ENCODE data around the gene CSE1L.
"Not testable (repeated sequence)": the region's sequence is repeated elsewhere in the genome, so short reads cannot be mapped to it uniquely, and the experiment has no call there.

CSE1L gene

DNA sequence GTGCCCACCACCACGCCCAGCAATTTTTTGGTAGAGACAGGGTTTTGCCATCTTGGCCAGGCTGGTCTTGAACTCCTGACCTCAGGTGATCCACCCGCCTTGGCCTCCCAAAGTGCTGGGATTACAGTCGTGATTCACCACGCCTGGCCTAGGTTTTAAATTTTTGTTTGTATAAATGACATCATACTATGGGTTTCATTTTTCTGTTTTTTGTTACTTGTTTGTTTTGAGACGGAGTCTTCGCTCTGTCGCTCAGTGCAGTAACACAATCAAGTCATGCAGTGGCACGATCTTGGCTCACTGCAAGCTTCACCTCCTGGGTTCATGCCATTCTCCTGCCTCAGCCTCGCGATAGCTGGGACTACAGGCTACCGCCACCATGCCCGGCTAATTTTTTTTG is 36.2 kb downstream of the CSE1L start:
- DNase-seq, result not testable (repeated sequence)

DNA sequence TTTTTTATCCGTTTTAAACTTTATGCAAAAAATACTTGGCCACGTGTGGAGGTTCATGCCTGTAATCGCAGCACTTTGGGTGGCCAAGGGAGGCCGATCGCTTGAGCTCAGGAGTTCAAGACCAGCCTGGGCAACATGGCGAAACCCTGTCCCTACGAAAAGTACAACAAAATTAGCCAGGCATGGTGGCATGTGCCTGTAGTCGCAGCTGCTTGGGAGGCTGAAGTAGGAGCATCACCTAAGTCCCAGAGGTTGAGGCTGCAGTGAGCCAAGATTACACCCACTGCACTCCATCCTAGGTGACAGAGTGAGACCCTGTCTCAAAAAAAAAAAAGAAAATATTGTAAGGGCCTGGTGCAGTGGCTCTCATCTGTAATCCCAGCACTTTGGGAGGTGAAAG is 45.0 kb downstream of the CSE1L start:
- DNase-seq, result no peak

DNA sequence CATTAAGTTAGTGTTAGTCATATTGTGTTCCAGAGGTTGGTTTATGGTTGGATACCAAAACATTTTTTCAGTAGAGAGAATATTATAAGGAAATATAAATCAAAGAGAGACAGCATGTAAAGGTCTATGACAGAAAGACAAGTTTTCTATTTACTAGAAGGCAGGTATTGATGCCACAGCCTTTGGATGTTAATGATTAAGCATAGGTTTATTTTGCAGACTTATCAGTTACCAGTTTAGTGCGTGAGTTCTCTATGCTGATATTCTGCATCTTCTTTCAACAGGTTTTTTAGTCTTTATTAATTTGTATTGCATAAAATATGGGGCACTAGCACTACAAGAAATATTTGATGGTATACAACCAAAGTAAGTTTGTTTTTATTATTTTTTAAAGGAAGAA is 45.6 kb downstream of the CSE1L start:
- no peak for DNase-seq

GRCh38 chr20:49096203-49096730 is 50.2 kb downstream of the CSE1L start:
- no peak for DNase-seq

- DNase-seq, result no peak
Measured at GRCh38 chr20:49097159-49097558, 51.0 kb downstream of the CSE1L start.

DNA sequence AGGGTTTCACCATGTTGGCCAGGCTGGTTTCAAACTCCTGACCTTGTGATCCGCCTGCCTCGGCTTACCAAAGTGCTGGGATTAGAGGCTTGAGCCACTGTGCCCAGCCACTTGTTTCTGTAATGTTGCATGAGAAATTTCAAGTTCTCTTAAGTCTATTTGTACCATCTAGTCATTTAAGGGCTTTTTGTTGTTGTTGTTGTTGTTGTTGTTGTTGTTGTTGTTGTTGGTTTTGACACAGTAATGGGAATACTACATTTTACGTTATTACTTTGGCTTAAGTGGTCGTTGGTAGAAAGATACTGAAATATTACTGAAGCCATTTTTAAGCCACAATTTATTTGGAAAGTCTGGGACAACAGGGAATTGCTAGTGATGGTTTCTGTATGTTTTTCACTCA is 52.0 kb downstream of the CSE1L start:
- DNase-seq, result no peak

DNA sequence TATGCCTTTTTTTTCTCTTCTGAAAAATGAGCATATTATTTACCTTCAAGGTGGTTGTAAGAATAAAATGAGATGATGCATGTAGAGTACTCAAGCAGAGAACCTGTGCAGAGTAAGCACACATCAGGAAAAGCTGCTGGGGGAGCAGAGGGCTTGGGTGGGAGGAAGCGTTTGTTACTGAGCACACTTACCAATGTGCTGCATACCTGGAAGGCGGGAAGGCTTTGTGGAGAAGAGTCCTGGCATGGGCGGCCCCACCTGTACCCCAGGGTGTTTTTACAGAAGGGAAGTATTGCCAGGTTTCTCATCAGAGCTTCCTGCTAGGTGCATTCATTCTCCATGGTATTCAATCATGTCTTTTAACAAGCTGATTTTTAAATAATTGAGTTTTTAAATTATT is 52.9 kb downstream of the CSE1L start:
- no peak for DNase-seq

- not testable (repeated sequence) for DNase-seq
Measured at GRCh38 chr20:49100292-49100691, 54.2 kb downstream of the CSE1L start.

- DNase-seq, result no peak
Measured at GRCh38 chr20:49100972-49101371, 54.9 kb downstream of the CSE1L start.

DNA sequence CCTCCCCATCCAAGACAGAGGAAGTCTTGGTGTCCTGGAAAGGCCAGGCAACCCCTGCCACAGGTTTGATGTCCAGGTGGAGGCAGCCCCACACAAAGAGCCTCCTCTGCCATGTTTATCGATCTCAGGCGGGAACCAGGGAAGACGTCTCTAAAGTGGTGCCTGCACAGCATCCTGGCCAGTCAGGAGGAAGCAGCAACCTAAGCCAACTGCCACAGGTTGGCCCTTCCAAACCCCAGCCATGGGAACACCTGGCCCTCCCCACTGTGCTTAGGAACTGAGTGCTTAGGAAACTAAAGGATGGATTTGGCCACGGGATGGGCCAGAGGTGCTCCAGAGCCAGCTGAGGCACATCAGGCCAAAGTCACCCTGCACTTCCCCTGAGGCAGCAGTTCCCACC is 56.9 kb downstream of the CSE1L start:
- DNase-seq, result no peak

GRCh38 chr20:49103647-49104364 is 57.7 kb downstream of the CSE1L start:
- DNase-seq, result no peak

- DNase-seq, result no peak
Measured at GRCh38 chr20:49104365-49104648, 58.2 kb downstream of the CSE1L start.

GRCh38 chr20:49104979-49105547 is 59.0 kb downstream of the CSE1L start:
- not testable (repeated sequence) for DNase-seq

DNA sequence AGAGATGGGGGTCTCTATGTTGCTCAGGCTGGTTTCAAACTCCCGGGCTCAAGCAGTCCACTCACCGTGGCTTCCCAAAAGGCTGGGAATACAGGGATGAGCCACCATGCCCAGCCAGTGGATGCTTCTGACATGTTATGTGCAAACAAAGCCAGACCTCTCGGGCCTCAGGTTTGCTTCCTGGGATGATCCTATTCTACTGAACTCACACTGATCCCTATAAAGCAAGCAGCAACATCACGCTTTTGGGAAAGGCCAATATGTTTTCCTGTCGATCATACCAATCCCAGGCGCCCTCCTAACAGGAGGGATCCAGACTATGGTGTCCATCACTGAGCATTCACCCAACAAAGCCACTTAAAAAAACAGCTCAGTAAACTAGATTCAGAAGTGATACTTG is 60.2 kb downstream of the CSE1L start:
- no peak for DNase-seq

DNA sequence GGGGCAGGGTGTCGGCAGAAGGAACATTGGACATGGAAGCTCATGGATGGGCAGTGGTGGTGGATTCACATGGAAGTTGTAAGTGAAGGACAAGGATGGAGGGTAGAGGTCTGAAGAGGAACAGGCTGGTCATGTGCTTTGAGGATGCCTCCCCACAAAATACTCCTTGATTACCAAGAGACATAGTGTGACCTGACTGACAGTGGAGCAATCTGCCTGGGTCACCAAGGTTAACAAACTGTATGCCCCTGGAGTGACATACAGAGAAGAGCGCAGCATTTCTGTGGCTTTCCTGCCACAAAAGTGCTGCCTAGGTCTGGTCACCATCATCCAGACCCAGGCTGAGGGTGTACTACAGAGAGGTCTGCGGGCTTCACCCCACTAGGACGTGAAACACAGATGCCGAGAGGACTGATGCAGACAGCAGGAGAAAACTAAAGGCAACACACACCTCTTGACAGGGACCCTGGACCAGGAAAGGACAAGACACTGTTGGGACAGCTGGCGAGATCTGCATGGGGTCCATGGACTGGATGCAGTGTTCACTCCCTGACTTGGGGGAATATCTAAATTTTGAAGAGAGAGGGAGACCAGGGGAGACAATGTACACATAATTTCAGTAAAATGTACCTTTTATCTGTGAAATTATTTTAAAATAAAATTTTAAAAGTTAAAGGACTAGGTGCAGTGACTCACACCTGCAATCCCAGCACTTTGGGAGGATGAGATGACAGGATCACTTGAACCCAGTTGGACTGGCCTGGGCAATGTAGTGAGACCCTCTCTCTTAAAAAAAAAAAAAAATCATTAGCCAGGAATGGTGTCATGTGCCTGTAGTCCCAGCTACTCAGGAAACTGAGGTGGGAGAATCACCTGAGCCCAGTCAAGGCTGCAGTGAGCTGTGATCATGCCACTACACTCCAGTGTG is 64.9 kb downstream of the CSE1L start:
- no peak for DNase-seq

DNA sequence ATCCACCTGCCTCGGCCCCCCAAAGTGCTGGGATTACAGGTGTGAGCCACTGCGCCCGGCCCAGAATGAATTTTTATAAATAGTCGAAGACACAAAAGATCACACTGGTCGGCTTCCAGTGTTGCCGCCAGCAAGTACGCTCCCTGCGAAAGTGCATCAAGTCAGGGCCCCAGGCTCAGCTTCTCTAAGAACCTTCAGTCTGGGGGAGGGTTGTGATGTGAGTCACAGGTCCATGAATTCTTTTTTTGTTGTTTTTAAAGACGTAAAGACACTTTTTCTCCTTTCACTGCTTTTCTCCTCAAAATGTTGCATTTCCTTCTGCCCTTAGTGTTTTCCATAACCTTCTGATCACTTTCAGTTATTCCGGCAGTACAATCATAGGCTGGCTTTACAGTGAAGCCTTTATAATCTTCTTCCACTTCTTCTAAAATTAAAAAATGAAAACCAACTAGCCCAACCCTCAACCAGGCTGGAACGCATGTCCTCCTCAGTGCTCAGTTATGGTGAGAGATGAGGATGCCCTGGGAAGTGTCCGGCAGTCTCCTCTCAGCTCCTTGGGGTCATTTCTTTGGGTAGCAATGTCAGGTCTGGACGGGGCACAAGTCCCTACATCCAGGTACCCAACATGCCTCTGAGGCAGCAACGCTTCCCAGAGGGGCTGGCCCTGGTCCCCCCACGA is 66.6 kb downstream of the CSE1L start:
- DNase-seq, result no peak

- DNase-seq, result no peak
Measured at GRCh38 chr20:49115564-49115963, 69.5 kb downstream of the CSE1L start.

DNA sequence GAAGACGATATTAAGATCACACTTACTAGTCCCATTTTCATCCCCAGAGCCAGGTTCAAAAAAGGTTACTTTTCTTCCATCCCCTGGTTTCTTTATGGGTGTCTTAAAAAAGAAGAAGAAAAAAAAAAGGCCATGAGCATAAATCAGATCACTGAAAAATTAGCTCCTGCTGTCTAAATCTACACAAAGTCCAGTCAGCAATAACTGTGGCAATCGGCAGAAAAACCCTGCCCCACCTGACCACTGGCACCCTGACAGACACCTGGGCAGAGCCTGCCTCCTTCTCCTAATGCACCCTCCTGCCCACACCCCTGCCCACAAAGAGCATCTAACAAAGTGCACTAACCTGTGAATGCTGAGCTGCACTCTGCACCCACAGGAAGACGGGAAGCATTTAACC is 72.2 kb downstream of the CSE1L start:
- DNase-seq, result no peak

- DNase-seq, result no peak
Measured at GRCh38 chr20:49119988-49120387, 73.9 kb downstream of the CSE1L start.

- no peak for DNase-seq
Measured at GRCh38 chr20:49122920-49123319, 76.8 kb downstream of the CSE1L start.

GRCh38 chr20:49123982-49124381 is 77.9 kb downstream of the CSE1L start:
- DNase-seq, result no peak

DNA sequence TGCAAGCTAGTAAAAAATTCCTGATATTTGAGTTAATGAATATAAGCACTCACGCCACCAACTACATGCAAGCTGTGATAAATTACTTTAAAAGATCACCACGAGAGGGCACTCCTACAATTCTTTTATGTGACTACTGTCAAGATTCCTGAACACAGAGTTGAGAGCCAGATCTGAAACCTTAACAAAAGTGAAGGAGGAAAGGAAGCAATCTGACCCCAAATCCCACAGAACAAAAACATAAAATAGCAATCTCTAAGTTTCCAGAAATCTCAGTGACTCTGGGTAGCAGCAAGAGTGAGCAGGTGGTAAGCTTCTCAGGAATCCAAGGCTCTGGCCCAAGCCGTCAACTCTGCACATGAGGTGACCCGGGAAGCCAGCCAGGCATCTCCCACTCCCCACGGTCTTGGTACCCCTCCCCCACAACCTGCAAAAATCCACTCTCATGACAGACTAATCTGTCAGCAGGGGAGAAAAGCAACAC is 86.9 kb downstream of the CSE1L start:
- no peak for DNase-seq

DNA sequence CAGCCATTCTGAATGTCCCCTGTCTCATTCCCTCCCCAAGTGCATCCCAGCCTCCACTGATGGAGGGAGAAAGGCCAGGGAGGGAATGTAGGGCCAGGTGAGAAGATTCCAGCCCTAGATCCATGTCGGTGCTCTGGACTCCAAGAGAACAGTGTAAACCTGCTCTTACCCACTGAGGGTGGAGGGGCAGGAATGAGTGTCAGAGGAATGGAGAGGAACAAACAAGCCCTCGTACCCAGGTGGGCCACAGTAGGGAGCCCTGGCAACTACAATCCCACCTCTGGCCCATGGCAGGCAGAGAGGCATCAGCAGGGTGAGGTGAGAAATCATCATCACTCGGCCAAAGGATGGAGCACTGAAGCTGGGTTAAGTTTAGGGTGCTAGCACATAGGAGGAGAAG is 87.5 kb downstream of the CSE1L start:
- DNase-seq, result no peak

Data from GOT3 (cell line).